Endothelial cell of umbilical vein (primary cell): ENCODE data around the gene CFAP100.

Experiments used
- CTCF ChIP-seq, 2 donors: IDR thresholded peaks; 1 replicate in 1 of 2; 2 replicates in 1 of 2; pipeline ENCODE4 v1.5.1; 2011; ENCODE audit warnings: low read length in 2 of 2, mild to moderate bottlenecking in 2 of 2, moderate library complexity in 2 of 2, control low read depth in 1 of 2, inconsistent platforms in 1 of 2, low read depth in 1 of 2; ENCODE audit not compliant: insufficient read depth in 1 of 2; ENCODE audit errors: extremely low read depth in 1 of 2
- GATA2 ChIP-seq: IDR thresholded peaks from 2 replicates; pipeline ENCODE4 v1.7.0; 2011; ENCODE audit warnings: low read depth, mild to moderate bottlenecking, moderate library complexity, mixed read lengths, low read length; ENCODE audit not compliant: insufficient read length, insufficient read depth
- JUN ChIP-seq: IDR thresholded peaks from 2 replicates; pipeline ENCODE4 v1.6.1; 2011; ENCODE audit warnings: borderline replicate concordance, low read depth; ENCODE audit not compliant: insufficient read length, insufficient read depth
- MYC ChIP-seq: IDR thresholded peaks from one replicate; pipeline ENCODE4 v1.6.1; 2011; ENCODE audit warnings: mild to moderate bottlenecking, low read depth, low read length
- POLR2A ChIP-seq: IDR thresholded peaks from 2 replicates; pipeline ENCODE4 v1.6.1; 2012; ENCODE audit warnings: low read depth, mild to moderate bottlenecking, control low read depth, low read length
- POLR2AphosphoS5 ChIP-seq: IDR thresholded peaks from 2 replicates; pipeline ENCODE4 v1.6.1; 2012; ENCODE audit warnings: low read depth, mild to moderate bottlenecking, control low read depth, low read length, moderate library complexity; ENCODE audit not compliant: insufficient read depth

- TF ChIP-seq CTCF (IDR thresholded peaks at IDR 0.05; ENCODE audit: extremely low read depth in 1 of 2, insufficient read depth in 1 of 2, low read depth in 1 of 2, low read length in 2 of 2) (no peak), MYC (no peak), POLR2A (no peak), POLR2AphosphoS5 (no peak), JUN (no peak), GATA2 (no peak)
Measured at GRCh38 chr3:126353694-126354321, 40.9 kb upstream of the CFAP100 start.
